Esophagus muscularis mucosa (tissue), 3 donors: ENCODE data around the gene APBB1.

ENCODE experiments used
- CTCF ChIP-seq, 3 experiments: fragments of 200-600 bp in 2 of 3; fragments of 450-650 bp in 1 of 3; sonication (generic) in 2 of 3; IDR thresholded peaks; one replicate each; pipeline ENCODE4 v1.5.1; 2017 to 2019; ENCODE audit warnings: antibody characterized with exemption in 3 of 3, mild to moderate bottlenecking in 2 of 3, moderate library complexity in 1 of 3
- POLR2A ChIP-seq: fragments of 450-650 bp; IDR thresholded peaks from one replicate; pipeline ENCODE4 v1.6.1; 2017; ENCODE audit warnings: antibody characterized with exemption, moderate library complexity, mild to moderate bottlenecking, low read depth
- POLR2AphosphoS5 ChIP-seq, 2 donors: sonication (generic); formaldehyde crosslinking; IDR thresholded peaks; one replicate each; pipeline ENCODE4 v1.6.1; 2017; ENCODE audit warnings: antibody characterized with exemption in 2 of 2

- TF ChIP-seq POLR2A (no peak), CTCF (IDR thresholded peaks at IDR 0.05) (no peak), POLR2AphosphoS5 (IDR thresholded peaks at IDR 0.05) (no peak)
Observed at GRCh38 chr11:6431861-6432260, 13.0 kb upstream of the APBB1 start.
